Occipital lobe (tissue), 2 donors: Measurements from ENCODE around the gene CCDC51. TPM values are rescaled to one million over a fixed set of nuclear protein-coding genes. Genes with fewer than 3 reads are reported as not detected.
A peak's percentile ranks its signal among the peaks of the same experiment; 100 is the strongest.

ENCODE experiments used
- DNase-seq: peaks from one replicate; lab custom pipeline; 2025; lab: John Stamatoyannopoulos, UW
- total RNA-seq: library from RNA; depleted of rRNA; stranded (reverse); fragments of >200 nt; gene quantifications from one replicate; pipeline ENCODE4 v1.2.3, GENCODE V29; 2014

CCDC51 gene
- total RNA-seq, 1 donor from 2014 or later, result 7.5 TPM

- DNase-seq, result no peak
These were observed 6.3 kb downstream of the CCDC51 start for GRCh38 chr3:48433472-48434118.

GRCh38 chr3:48432411-48433371 lies 7.2 kb downstream of the CCDC51 start:
- no peak for DNase-seq

GRCh38 chr3:48431224-48432029 lies 8.5 kb downstream of the CCDC51 start:
- DNase-seq, result no peak

- DNase-seq, result no peak
These were observed 9.2 kb downstream of the CCDC51 start for GRCh38 chr3:48430708-48431101.

- DNase-seq, result no peak
These were observed 9.8 kb downstream of the CCDC51 start, which contains the start of gene PLXNB1 for GRCh38 chr3:48429960-48430707. Gene PLXNB1 (minus strand): TSS chr3:48430086. CDS start chr3:48424611, 5,475 bp downstream.

GRCh38 chr3:48429317-48429959 lies 10.5 kb downstream of the CCDC51 start:
- peak; percentile 44 for DNase-seq

GRCh38 chr3:48428572-48429316 lies 11.2 kb downstream of the CCDC51 start:
- no peak for DNase-seq

- DNase-seq, result no peak
These were observed 11.8 kb downstream of the CCDC51 start for GRCh38 chr3:48428088-48428571.

GRCh38 chr3:48427630-48427962 lies 12.3 kb downstream of the CCDC51 start:
- no peak for DNase-seq

- DNase-seq, result no peak
These were observed 12.8 kb downstream of the CCDC51 start for GRCh38 chr3:48426944-48427629.

GRCh38 chr3:48426401-48426909 lies 13.5 kb downstream of the CCDC51 start:
- peak; percentile 85 for DNase-seq

- no peak for DNase-seq
These were observed 14.6 kb downstream of the CCDC51 start for GRCh38 chr3:48425281-48425812.

- DNase-seq, result no peak
These were observed 15.8 kb downstream of the CCDC51 start for GRCh38 chr3:48423883-48424695.

GRCh38 chr3:48423241-48423882 lies 16.6 kb downstream of the CCDC51 start:
- no peak for DNase-seq

GRCh38 chr3:48422681-48423080 lies 17.2 kb downstream of the CCDC51 start:
- DNase-seq, result no peak

GRCh38 chr3:48422272-48422671 lies 17.6 kb downstream of the CCDC51 start:
- DNase-seq, result no peak

GRCh38 chr3:48420561-48420960 lies 19.4 kb downstream of the CCDC51 start:
- no peak for DNase-seq
